H9 (cell line): ENCODE data around the gene CIT. TPM values are rescaled to one million over a fixed set of nuclear protein-coding genes. Genes with fewer than 3 reads are reported as not detected.

Experiments used
- DNase-seq: peaks from one replicate; pipeline ENCODE4 v3.0.0-alpha.2; 2017
- H2AFZ ChIP-seq: one replicate; pipeline ENCODE4 v1.6.1; 2013; ENCODE audit warnings: mild to moderate bottlenecking, low read length, control low read depth, moderate library complexity
- H2AK5ac ChIP-seq: 2 replicates; pipeline ENCODE4 v1.6.1; 2013; ENCODE audit warnings: low read length, control low read depth, mixed read lengths; ENCODE audit not compliant: insufficient read length
- H2BK120ac ChIP-seq: one replicate; pipeline ENCODE4 v1.6.1; 2013; ENCODE audit warnings: low read depth, mild to moderate bottlenecking, low read length, control low read depth, inconsistent platforms; ENCODE audit not compliant: poor library complexity, severe bottlenecking
- H2BK12ac ChIP-seq: 2 replicates; pipeline ENCODE4 v1.6.1; 2013; ENCODE audit warnings: low read length, control low read depth, mixed read lengths, low read depth; ENCODE audit not compliant: insufficient read length
- H2BK15ac ChIP-seq: 2 replicates; pipeline ENCODE4 v1.6.1; 2013; ENCODE audit warnings: low read depth, low read length, control low read depth
- H2BK20ac ChIP-seq: one replicate; pipeline ENCODE4 v1.6.1; 2013; ENCODE audit warnings: low read depth, mild to moderate bottlenecking, low read length, control low read depth, inconsistent platforms; ENCODE audit not compliant: poor library complexity, severe bottlenecking
- H2BK5ac ChIP-seq: 2 replicates; pipeline ENCODE4 v1.6.1; 2013; ENCODE audit warnings: low read length, control low read depth, mixed read lengths; ENCODE audit not compliant: insufficient read length
- H3K14ac ChIP-seq: 2 replicates; pipeline ENCODE4 v1.6.1; 2013; ENCODE audit warnings: low read length, control low read depth; ENCODE audit not compliant: insufficient read depth
- H3K18ac ChIP-seq: 2 replicates; pipeline ENCODE4 v1.6.1; 2013; ENCODE audit warnings: low read depth, mild to moderate bottlenecking, mixed read lengths, low read length, control low read depth; ENCODE audit not compliant: insufficient read length
- H3K23ac ChIP-seq: 2 replicates; pipeline ENCODE4 v1.6.1; 2013; ENCODE audit warnings: low read length, control low read depth, mixed read lengths, low read depth; ENCODE audit not compliant: insufficient read length
- H3K23me2 ChIP-seq: 2 replicates; pipeline ENCODE4 v1.6.1; 2013; ENCODE audit warnings: low read depth, mild to moderate bottlenecking, mixed read lengths, low read length, control low read depth; ENCODE audit not compliant: insufficient read length, poor library complexity, severe bottlenecking
- H3K27ac ChIP-seq: 2 replicates; pipeline ENCODE4 v1.5.1; 2013; ENCODE audit warnings: low read length, control low read depth, mixed read lengths, low read depth; ENCODE audit not compliant: insufficient read length
- H3K27me3 ChIP-seq: 2 replicates; pipeline ENCODE4 v1.6.1; 2013; ENCODE audit warnings: low read length, control low read depth, inconsistent platforms; ENCODE audit not compliant: insufficient read depth
- H3K4ac ChIP-seq: 2 replicates; pipeline ENCODE4 v1.6.1; 2013; ENCODE audit warnings: low read depth, mild to moderate bottlenecking, control low read depth, inconsistent platforms, low read length, moderate library complexity
- H3K4me1 ChIP-seq: 2 replicates; pipeline ENCODE4 v1.6.1; 2013; ENCODE audit warnings: low read length, control low read depth, inconsistent platforms; ENCODE audit not compliant: insufficient read depth
- H3K4me2 ChIP-seq: 2 replicates; pipeline ENCODE4 v1.6.1; 2013; ENCODE audit warnings: low read length, control low read depth, mixed read lengths; ENCODE audit not compliant: insufficient read length, insufficient read depth
- H3K56ac ChIP-seq: 2 replicates; pipeline ENCODE4 v1.6.1; 2013; ENCODE audit warnings: low read depth, mild to moderate bottlenecking, mixed read lengths, low read length, control low read depth; ENCODE audit not compliant: insufficient read length
- H3K79me1 ChIP-seq: 2 replicates; pipeline ENCODE4 v1.6.1; 2013; ENCODE audit warnings: low read depth, mild to moderate bottlenecking, moderate library complexity, low read length, control low read depth, inconsistent platforms; ENCODE audit not compliant: insufficient read depth, poor library complexity, severe bottlenecking
- H3K79me2 ChIP-seq: 2 replicates; pipeline ENCODE4 v1.6.1; 2013; ENCODE audit warnings: low read length, control low read depth, inconsistent platforms; ENCODE audit not compliant: insufficient read depth
- H3K9ac ChIP-seq: 2 replicates; pipeline ENCODE4 v1.6.1; 2013; ENCODE audit warnings: low read length, control low read depth, mixed read lengths; ENCODE audit not compliant: insufficient read length; ENCODE audit errors: extremely low read depth
- H3K9me3 ChIP-seq: one replicate; pipeline ENCODE4 v1.6.1; 2013; ENCODE audit warnings: low read depth, low read length, inconsistent platforms; ENCODE audit not compliant: control insufficient read depth
- H3T11ph ChIP-seq: one replicate; pipeline ENCODE4 v1.6.1; 2013; ENCODE audit warnings: mild to moderate bottlenecking, low read length, control low read depth, inconsistent platforms
- H4K20me1 ChIP-seq: one replicate; pipeline ENCODE4 v1.6.1; 2013; ENCODE audit not compliant: control insufficient read depth, insufficient read length, insufficient read depth
- H4K5ac ChIP-seq: 2 replicates; pipeline ENCODE4 v1.6.1; 2013; ENCODE audit warnings: low read depth, mild to moderate bottlenecking, mixed read lengths, low read length, control low read depth; ENCODE audit not compliant: insufficient read length
- H4K8ac ChIP-seq: replicated peaks from 2 replicates; pipeline ENCODE4 v1.6.1; 2013; ENCODE audit warnings: low read length, control low read depth, mixed read lengths, low read depth; ENCODE audit not compliant: insufficient read length
- H4K91ac ChIP-seq: 2 replicates; pipeline ENCODE4 v1.6.1; 2013; ENCODE audit warnings: low read depth, mild to moderate bottlenecking, moderate library complexity, mixed read lengths, low read length, control low read depth; ENCODE audit not compliant: insufficient read length
- H3K27ac Mint-ChIP-seq, 3 experiments: 2 replicates in 2 of 3; 3 replicates in 1 of 3; pipeline ENCODE4 v1.8.0; 2020 to 2021; ENCODE audit warnings: mixed read lengths in 3 of 3, mild to moderate bottlenecking in 1 of 3, moderate library complexity in 1 of 3
- H3K27me3 Mint-ChIP-seq: 2 replicates; pipeline ENCODE4 v1.8.0; 2021; ENCODE audit warnings: low read depth, mild to moderate bottlenecking, moderate library complexity, mixed read lengths
- H3K36me3 Mint-ChIP-seq, 3 experiments: 2 replicates in 2 of 3; 3 replicates in 1 of 3; pipeline ENCODE4 v1.8.0; 2020 to 2021; ENCODE audit warnings: low read depth in 3 of 3, mixed read lengths in 3 of 3; ENCODE audit not compliant: insufficient read depth in 1 of 3
- H3K4me1 Mint-ChIP-seq, 2 experiments: 2 replicates each; pipeline ENCODE4 v1.8.0; 2020; ENCODE audit warnings: mixed read lengths in 2 of 2
- H3K4me3 Mint-ChIP-seq, 2 experiments: 2 replicates in 1 of 2; 3 replicates in 1 of 2; pipeline ENCODE4 v1.8.0; 2020 to 2021; ENCODE audit warnings: mild to moderate bottlenecking in 2 of 2, mixed read lengths in 2 of 2, moderate library complexity in 1 of 2
- H3K9me3 Mint-ChIP-seq, 2 experiments: 2 replicates in 1 of 2; 3 replicates in 1 of 2; pipeline ENCODE4 v1.8.0; 2020; ENCODE audit warnings: mild to moderate bottlenecking in 2 of 2, mixed read lengths in 2 of 2, moderate library complexity in 1 of 2
- CTCF ChIP-seq: fragments of 200-600 bp; sonication (generic); conservative IDR thresholded peaks from 3 replicates; pipeline ENCODE4 v1.8.0; 2021; ENCODE audit warnings: antibody characterized with exemption, mild to moderate bottlenecking
- WGBS: extraction: QIAGEN DNeasy Blood & Tissue Kit; methylation state at CpG from one replicate; pipeline ENCODE4 v1.1.7; 2013; ENCODE audit warnings: missing lambda C conversion rate, low lambda C conversion rate, mixed read lengths; ENCODE audit not compliant: insufficient read length; ENCODE audit errors: extremely low coverage; 5-methylcytosine and 5-hydroxymethylcytosine counted together
- total RNA-seq: library from RNA; stranded (reverse); gene quantifications from 2 replicates; pipeline ENCODE4 v1.2.1, GENCODE V29; 2021

The CIT gene
- total RNA-seq, 1 experiment from 2014 or later = 55.3 TPM

GRCh38 chr12:119714614-119715267 lies 162.4 kb downstream of the CIT start:
- no peak overlapping the region for H2AFZ ChIP-seq
- no peak overlapping the region for H3K27ac ChIP-seq
- H2BK120ac ChIP-seq = no peak overlapping the region
- no peak overlapping the region for H2BK15ac ChIP-seq
- no peak overlapping the region for H4K5ac ChIP-seq
- Mint-ChIP-seq H3K9me3 (no peaks in the 10 kb centered on the region), H3K4me1 (peaks cover 0 to 5% of the 10 kb centered on the region in 2 experiments; a peak in 1 of 4 replicates), H3K36me3 (peaks cover 43 to 90% (median 71%) of the 10 kb centered on the region in 3 experiments; a peak in 6 of 7 replicates), H3K4me3 (no peak overlapping the region), H3K27me3 (no peaks in the 10 kb centered on the region), H3K27ac (no peak overlapping the region)
- no peak for TF ChIP-seq CTCF
- H2BK20ac ChIP-seq = no peak overlapping the region
- WGBS = no CpG with 5 or more reads among the region's 4 CpGs
- H3K14ac ChIP-seq = no peak overlapping the region
- no peak overlapping the region for H4K8ac ChIP-seq
- no peaks in the 10 kb centered on the region for H3K79me1 ChIP-seq
- no peak for DNase-seq
- no peak overlapping the region for H3T11ph ChIP-seq
- H3K4me1 ChIP-seq = no peaks in the 10 kb centered on the region
- no peak overlapping the region for H3K4me2 ChIP-seq
- H3K23ac ChIP-seq = no peak overlapping the region
- no peak overlapping the region for H3K9ac ChIP-seq
- no peaks in the 10 kb centered on the region for H3K9me3 ChIP-seq
- H3K23me2 ChIP-seq = no peaks in the 10 kb centered on the region
- H3K18ac ChIP-seq = no peak overlapping the region
- no peak overlapping the region for H2BK5ac ChIP-seq
- no peak overlapping the region for H3K4ac ChIP-seq
- no peak overlapping the region for H3K56ac ChIP-seq
- no peaks in the 10 kb centered on the region for H3K79me2 ChIP-seq
- no peaks in the 10 kb centered on the region for H3K27me3 ChIP-seq
- H2BK12ac ChIP-seq = no peak overlapping the region
- no peak overlapping the region for H2AK5ac ChIP-seq
- H4K20me1 ChIP-seq = no peaks in the 10 kb centered on the region
- no peak overlapping the region for H4K91ac ChIP-seq
